GM12891 (cell line): Measurements from ENCODE around the gene AGFG2.
"Not testable (repeated sequence)": the region's sequence is repeated elsewhere in the genome, so short reads cannot be mapped to it uniquely, and the experiment has no call there.

Experiments used
- DNase-seq: peaks from one replicate; pipeline ENCODE4 v3.0.0; 2011; ENCODE audit warnings: low spot score; ENCODE audit not compliant: insufficient read length
- FAIRE-seq: peaks from 2 replicates; lab custom pipeline; 2011; peaks lifted over from hg19 to GRCh38; lab: Jason Lieb, UNC
- PAX5 ChIP-seq: IDR thresholded peaks from 2 replicates; pipeline ENCODE4 v1.6.1; 2011; ENCODE audit warnings: low read length, moderate library complexity, mild to moderate bottlenecking; ENCODE audit not compliant: insufficient read depth, severe bottlenecking
- POLR2A ChIP-seq: IDR thresholded peaks from 2 replicates; pipeline ENCODE4 v1.6.1; 2011; ENCODE audit warnings: low read depth, low read length, control low read depth
- POLR2AphosphoS5 ChIP-seq: IDR thresholded peaks from 2 replicates; pipeline ENCODE4 v1.6.1; 2011; ENCODE audit warnings: low read depth, low read length, control low read depth
- POU2F2 ChIP-seq: IDR thresholded peaks from 2 replicates; pipeline ENCODE4 v1.6.1; 2011; ENCODE audit warnings: low read depth, mild to moderate bottlenecking, control low read depth, low read length, moderate library complexity
- SPI1 ChIP-seq: IDR thresholded peaks from 2 replicates; pipeline ENCODE4 v1.6.1; 2011; ENCODE audit warnings: low read depth, low read length, control low read depth
- TAF1 ChIP-seq: IDR thresholded peaks from 2 replicates; pipeline ENCODE4 v1.6.1; 2011; ENCODE audit warnings: low read depth, low read length, control low read depth

Gene AGFG2

DNA sequence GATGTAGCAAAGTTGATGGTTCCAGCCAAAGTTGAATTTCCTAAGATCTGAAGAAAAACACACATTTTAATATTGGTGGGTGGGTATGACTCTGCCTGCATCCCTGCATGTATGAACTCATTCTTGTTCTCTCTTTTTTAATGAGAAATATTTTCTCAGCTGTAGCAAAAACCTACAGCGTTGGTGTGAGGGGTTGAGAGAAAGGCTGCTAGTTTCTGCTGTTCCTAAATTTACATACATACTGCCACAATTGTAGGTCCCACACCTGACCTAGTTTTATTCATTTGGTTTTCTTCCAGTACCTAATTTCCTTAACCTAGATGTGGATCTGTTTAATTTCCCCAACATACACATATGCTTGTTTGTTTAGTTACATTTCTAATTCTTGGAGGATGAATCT lies 4.6 kb downstream of the AGFG2 start:
- no peak for TF ChIP-seq POU2F2
- TF ChIP-seq POLR2AphosphoS5: no peak
- TF ChIP-seq PAX5: no peak
- TF ChIP-seq SPI1: no peak
- no peak for TF ChIP-seq POLR2A
- no peak for TF ChIP-seq TAF1
- no peak for FAIRE-seq
- DNase-seq: no peak

DNA sequence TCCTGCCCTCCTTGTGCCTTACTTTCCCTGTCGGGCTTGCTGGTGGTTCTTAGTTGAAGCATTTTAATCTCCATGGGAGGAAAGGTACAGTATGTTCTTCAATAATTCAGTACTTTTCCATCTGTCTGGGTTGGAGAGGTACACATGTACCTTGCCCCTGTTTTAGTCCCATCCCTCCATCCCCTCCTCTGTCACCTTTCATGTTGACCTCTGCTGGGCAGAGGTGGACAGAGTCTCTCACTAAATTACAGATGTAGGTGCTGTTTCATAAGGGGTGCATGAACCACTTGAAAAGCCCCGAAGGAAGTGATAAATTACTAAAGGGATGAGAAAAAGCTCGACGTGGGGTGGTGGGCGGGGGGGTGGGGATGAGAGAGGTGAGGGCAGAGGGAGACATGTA lies 5.4 kb downstream of the AGFG2 start:
- DNase-seq (no peak), FAIRE-seq (no peak)
- TF ChIP-seq POU2F2 (no peak), TAF1 (no peak), SPI1 (no peak; the same call in 1 of the 2 replicates), POLR2AphosphoS5 (no peak), POLR2A (no peak), PAX5 (no peak)

DNA sequence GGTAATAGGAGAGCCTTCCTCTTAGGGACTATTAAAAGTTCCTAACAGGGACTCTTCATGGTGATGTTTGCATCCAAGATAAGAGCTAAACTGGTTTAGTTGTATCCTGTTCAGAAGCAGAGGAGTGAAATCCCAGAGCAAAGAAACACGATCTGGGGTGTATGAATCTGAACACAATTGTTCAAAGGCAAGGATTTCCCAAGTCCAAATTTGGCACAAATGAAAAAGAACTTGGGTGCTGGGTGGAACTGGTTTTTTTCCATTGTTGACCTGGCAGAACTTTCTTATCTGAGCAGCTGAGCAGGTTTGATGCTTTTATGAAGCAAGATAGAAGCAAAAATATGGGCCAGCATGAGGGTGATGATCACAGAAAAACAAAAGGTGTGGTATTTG lies 6.0 kb downstream of the AGFG2 start:
- FAIRE-seq: no peak
- no peak for TF ChIP-seq PAX5
- TF ChIP-seq SPI1: no peak
- TF ChIP-seq POLR2AphosphoS5: no peak
- TF ChIP-seq TAF1: no peak
- TF ChIP-seq POU2F2: no peak
- no peak; the same call in 1 of the 2 replicates for TF ChIP-seq POLR2A
- DNase-seq: no peak

DNA sequence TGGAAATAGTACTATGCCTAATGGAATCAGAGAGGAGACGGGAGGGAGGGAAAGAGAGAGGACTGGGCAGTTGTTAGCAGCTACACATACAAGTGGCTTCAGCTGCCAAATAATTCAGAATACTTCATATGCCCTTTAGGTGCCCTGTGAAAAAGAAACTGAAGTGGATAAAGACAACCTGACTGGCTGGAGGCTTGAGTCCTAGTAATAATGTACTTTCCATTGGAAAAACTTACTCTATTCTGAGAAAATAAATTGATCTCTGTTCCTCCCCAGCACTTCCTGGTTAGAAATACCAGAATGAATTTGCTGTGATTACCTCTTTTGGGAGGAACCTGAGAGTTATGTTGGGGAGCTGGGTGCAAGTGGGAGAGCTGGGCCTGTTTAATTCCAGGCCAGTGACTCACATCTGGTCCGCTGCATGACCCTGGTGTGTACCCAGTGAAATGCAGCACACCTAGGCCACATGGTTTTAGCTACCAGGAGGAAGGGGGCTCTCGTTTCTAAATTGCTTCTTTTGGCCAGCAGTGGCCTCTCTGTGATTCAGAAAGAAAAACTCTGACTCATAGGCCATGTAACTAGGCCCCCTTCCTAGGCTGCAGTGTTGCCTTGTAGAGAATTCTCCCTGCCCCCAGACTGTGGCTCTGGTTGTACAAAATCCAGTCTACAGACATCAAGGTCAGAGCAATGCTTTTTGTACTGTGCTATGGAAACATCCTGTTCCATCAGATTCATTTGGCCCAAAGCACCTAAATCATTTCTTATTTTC lies 6.5 kb downstream of the AGFG2 start:
- DNase-seq: no peak
- FAIRE-seq: peak; percentile 84
- TF ChIP-seq SPI1: peak; percentile 75
- no peak for TF ChIP-seq POU2F2
- TF ChIP-seq TAF1: peak; percentile 23; the same call in 1 of the 2 replicates
- peak; percentile 57; the same call in 1 of the 2 replicates for TF ChIP-seq POLR2A
- TF ChIP-seq POLR2AphosphoS5: peak; percentile 40; the same call in 1 of the 2 replicates
- TF ChIP-seq PAX5: no peak

DNA sequence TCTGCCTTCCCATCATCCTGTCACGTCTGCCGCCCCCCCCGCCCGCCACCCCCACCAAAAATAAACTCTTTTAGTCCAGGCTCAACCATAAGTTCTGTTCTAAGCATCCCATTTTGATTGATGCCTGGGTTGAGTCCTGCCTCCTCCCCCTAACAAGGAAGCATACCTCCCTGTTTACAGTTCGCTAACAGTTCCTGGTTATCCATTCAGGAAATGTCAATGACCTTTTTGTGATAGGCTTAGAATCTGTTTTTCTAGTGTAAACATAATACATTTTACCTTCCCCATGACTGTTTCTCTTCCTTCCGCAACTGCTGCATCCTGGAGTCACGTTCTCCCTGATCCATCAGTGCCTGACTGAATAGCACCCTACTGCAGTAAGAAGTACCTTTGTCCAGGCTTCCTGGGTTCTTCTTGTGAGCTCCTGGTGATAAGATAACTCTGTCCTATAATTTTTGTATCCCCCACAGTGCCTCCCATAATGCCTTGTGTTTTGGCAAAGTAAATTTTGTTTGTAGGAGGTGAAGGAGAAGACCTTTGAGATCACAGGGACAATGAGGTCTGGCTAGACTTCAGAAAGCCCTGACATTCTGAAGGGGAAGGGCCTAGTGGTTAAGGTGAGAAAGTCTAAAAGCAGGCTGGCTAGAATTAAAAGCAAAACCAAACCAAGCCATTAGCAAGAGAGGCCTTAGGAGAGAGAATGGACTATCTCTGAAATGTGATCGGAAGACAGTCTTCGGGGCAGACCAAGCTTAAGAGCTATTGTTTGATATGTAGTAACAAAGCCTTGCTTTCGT lies 7.3 kb downstream of the AGFG2 start:
- FAIRE-seq: peak; percentile 5
- DNase-seq: no peak

DNA sequence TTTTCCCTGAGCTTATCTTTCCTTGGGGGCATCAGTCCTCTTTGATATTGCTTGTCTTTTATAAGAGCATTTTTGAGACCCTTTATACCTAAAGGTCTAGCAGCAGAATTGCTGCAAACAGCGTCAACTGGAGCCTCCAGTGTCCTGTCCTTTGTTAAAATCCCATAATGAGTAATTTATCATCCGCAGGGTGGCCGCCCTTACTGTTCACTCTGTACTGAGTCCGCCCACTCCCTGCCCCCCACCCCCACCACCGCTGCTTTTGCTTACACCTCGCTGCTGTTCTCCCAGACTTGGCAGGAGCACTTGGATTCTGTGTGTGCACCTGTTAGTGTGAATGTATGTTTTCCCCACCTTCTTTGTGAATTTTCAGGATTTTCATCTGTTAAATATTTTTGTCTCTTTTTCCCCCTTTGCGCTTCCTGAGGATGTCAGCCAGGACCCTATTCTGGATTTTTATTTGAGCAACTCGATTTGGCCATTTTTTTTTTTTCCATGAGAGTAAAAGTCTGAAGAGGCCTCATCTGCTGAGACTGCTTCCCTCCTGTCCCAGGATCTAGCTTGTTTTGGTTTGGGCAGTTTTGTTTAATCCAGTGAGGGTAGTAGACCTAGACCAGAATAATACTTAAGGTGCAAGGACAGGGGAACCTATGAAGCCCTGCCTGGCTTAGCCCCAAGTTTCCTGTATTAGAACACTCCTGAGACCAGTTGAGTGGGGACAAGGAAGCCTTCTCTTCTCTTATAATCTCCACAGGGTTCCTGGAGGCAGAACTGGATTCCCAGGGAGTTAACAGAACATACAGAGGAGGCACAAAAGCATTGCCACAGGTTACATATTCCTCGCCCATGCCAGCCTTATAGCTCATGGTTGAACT lies 8.2 kb downstream of the AGFG2 start:
- TF ChIP-seq PAX5 (no peak), TAF1 (no peak), POLR2AphosphoS5 (no peak), POU2F2 (no peak), POLR2A (no peak), SPI1 (no peak)
- DNase-seq (no peak), FAIRE-seq (no peak)

More for the DNA sequence above, 7.3 kb downstream of the AGFG2 start:
- TF ChIP-seq POU2F2 (no peak), POLR2A (no peak), PAX5 (no peak), TAF1 (no peak), SPI1 (no peak), POLR2AphosphoS5 (no peak)

DNA sequence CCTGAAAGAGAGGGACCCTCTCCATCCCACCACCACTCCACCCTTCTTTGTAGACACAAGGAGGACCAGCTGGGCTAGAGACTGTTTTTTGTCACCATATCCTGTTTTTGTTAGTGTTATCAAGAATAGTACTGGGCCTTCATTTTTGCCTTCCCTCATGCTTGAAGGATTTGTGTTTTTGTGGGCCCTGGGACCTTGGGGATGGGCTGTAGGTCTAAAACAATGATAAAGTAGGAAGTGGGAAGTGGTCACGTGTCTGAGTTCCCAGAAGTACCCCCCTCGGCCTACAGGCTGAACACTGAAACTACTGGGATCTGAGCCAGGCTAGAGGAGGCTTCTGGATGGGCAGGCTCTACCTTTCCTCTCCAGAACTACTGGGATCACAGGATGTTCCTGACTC lies 8.9 kb downstream of the AGFG2 start:
- no peak for FAIRE-seq
- no peak for TF ChIP-seq PAX5
- peak; percentile 63 for TF ChIP-seq SPI1
- DNase-seq: no peak

DNA sequence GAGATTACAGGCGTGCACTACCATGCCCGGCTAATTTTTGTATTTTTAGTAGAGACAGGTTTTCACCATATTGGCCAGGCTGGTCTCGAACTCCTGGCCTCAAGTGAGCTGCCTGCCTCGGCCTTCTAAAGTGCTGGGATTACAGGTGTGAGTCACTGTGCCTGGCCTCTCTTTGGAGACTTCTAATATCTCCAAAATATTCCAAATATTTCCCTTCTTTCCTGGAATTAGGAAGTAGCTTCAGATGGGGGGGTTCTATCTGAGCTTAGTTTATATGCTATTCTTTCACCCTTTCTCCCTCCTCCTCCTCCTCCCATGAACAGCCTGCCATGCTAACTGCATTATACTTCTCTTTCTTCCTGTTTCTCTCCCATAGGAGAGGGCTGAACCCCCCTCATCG lies 9.4 kb downstream of the AGFG2 start:
- DNase-seq, FAIRE-seq: not testable (repeated sequence)

DNA sequence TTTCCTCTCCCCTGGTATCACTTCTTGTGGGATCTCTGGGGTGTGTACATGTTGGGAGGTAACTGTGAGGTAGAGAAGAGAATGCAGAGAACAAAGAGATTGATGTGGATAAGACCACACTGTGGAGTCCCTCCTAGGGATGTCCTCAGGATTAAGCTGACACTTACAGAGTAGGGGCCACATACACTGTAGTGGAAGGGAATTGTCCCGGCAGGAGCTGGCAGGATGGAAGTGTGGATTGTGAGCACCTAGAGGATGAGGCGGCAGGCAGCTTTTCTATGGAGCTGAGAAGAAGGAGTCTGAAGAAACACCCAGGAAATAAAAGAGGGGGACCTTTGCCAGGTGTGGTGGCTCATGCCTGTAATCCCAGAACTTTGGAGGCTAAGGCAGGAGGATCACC lies 13.5 kb downstream of the AGFG2 start:
- no peak for TF ChIP-seq POLR2A
- no peak for TF ChIP-seq PAX5
- TF ChIP-seq POU2F2: no peak
- TF ChIP-seq TAF1: no peak
- no peak for TF ChIP-seq POLR2AphosphoS5
- no peak for DNase-seq
- FAIRE-seq: no peak
